GM19452 (cell line): ENCODE data around the gene SREBF1.
A peak's percentile ranks its signal among the peaks of the same experiment; 100 is the strongest.

Experiments used
- ATAC-seq: cut with Tn5 transposase; IDR thresholded peaks from one replicate; pipeline ENCODE4 v1.9.1; 2021; ENCODE audit not compliant: unreplicated experiment

Gene SREBF1

GRCh38 chr17:17842111-17842876 lies 5.5 kb upstream of the SREBF1 start:
- ATAC-seq: no peak

DNA sequence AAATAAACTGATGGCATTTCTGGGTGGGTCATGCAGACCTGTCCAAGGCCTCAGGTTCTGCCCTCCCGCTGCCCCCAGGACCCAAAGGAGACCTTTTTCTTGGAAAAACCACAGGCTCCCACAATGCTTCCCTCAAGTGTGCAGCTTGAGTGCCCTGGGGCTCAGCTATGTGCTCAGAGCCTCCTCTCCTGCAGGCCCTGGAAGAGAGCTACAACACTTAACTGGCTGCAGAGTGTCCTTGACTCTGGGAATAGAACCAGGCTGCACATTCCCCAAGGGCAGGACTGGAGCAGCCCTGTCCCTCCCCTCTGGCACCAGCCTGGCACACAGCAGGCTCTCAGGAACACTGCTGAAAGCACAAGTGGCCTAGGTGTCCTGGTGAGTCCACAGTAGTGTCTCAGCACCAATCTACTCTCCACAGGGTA lies 4.8 kb upstream of the SREBF1 start:
- ATAC-seq: no peak

DNA sequence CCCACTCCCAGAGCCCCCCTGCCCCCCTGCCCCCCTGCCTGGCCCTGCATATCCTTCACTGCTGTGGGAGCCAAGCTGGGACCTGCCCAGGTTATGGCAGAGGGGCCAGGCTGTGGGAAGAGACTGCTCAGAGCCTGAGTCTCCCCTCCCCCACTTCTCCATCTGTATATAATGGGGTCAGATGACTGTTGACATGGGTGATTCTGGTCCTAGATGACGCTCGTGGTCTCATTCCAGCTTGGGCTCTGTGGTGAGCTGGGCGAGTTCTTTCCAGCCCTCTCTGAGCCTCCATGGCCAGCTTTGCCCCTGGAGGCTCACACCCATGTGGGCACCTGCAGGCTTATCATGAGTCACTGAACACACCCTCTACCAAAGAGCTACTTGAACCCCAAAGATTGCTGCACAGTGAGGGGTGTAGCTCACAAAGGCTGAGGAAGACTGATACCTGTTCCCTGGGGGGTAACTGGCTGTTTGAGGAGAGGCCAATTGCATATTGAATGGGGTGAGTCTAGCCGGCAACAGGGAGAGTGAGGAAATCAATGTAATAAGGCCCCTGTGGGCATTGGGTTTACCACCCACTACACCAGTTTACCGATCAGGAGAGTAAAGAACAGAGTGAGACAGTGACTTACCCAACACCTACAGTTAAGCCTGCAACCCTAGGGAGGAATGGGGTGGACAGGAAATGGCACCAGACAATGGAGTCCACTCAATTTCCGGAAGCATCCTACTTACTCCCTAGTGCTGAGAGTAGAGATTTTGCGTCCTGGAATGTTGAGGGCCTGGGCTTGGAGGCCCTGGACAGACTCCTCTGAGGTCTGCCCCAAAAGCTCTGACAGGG lies 4.2 kb upstream of the SREBF1 start:
- no peak for ATAC-seq

- peak; percentile 64 for ATAC-seq
Measured at GRCh38 chr17:17839791-17840707, 3.3 kb upstream of the SREBF1 start.

GRCh38 chr17:17837966-17838962 lies 1.5 kb upstream of the SREBF1 start:
- no peak for ATAC-seq

GRCh38 chr17:17837380-17837821 lies 615 bp upstream of the SREBF1 start:
- no peak for ATAC-seq

DNA sequence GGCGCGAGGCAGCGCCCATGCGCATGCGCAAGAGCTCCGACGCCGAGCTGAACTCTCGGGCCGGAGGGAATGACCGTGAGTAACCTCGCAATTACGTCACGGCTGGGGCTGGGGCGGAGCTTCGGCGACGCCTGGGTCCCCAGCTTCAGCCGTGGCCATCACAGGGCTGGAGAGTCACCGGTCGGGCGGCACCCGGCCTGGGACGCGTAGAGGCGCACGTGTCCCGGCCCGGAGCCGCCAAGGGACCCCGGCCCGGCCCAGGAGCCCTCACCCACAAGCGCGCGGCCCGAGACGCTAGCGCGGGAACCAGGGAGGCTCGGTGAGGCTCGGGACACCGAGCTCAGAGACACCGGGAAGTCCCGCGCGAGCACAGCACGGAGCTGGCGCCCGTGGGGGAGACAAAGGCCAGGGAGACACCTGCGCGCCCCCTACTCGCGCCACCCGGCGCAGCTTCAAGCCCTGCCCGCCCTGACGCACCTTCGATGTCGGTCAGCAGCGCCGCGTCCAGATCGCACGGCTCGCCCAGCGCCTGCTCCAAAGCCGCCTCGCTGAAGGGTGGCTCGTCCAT lies 452 bp downstream of the SREBF1 start:
- peak; percentile 65 for ATAC-seq

DNA sequence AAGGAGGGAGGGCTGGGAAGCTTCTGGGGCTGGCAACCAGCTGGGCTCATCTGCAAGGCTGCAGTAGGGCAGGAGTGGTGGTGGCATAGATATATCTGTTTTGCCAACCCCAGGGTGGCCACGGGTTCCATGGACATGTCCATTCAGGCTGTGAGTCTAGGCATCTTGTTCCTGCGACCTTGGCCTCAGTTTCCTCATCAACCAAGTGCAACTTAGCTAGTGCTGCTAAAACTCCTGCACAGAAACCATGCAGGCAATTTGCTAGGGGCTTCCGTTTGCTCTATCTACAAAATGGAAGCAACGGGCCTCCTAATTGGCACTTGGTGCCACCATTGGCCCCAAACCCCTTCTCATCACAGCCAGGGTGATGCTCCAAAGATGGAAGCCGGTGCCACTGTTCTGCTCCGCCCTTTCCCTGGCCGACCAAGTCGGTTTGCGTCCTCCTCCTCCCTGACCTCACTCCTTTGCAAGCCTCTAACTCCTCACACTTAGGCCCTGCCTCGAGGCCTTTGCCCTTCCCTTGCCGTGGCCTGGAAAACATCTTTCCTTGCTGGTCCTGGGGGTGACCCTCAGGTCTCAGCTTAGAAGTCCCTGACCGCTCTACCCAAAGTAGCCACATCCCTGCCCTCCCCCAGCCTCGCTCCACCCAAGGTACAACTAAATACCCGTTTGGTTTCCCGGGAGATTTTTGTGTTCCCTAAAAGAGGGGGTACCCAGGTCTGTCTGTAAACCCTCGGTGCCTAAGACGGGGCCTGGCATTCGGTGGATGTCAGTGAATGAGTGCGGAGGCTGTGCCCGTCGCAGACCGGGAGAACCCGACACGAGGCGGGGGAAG lies 1.2 kb downstream of the SREBF1 start:
- no peak for ATAC-seq

DNA sequence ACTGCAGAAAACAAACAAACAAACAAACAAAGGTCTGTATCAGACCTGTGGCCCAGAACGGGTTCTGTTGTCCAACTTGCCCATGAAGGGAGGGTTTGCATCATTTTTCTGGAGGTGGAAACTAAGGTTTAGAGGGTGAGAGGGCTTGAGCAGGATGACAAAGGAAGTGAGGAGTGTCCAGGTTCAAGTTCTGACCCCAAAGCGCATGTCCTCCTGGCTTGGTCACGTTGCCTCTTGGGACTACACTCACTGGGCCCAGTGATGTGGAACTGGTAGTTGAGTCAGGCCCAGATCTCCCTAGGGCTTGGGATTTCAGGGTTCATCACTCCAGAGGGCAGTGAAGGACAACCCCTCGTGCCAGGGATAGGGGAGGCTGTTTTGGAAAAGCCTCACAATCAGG lies 1.8 kb downstream of the SREBF1 start:
- ATAC-seq: no peak

GRCh38 chr17:17833658-17834357 lies 3.0 kb downstream of the SREBF1 start:
- ATAC-seq: no peak

GRCh38 chr17:17832032-17832363 lies 4.8 kb downstream of the SREBF1 start:
- no peak for ATAC-seq

GRCh38 chr17:17831208-17832031 lies 5.4 kb downstream of the SREBF1 start:
- no peak for ATAC-seq

GRCh38 chr17:17830740-17831207 lies 6.0 kb downstream of the SREBF1 start:
- ATAC-seq: no peak

DNA sequence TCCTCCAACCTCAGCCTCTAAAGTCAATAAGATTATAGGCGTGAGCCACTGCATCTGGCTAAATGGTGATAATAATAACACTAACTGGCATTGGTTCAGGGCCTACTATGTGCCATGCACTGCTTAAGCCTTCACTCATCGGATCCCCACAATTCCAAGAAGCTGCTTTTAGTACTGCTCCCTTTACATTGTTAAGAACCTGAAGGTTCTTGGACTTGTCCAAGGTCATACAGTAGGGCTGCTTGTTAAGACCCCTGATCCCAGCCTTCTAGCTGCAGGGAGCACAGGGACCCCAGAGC lies 6.6 kb downstream of the SREBF1 start:
- no peak for ATAC-seq

DNA sequence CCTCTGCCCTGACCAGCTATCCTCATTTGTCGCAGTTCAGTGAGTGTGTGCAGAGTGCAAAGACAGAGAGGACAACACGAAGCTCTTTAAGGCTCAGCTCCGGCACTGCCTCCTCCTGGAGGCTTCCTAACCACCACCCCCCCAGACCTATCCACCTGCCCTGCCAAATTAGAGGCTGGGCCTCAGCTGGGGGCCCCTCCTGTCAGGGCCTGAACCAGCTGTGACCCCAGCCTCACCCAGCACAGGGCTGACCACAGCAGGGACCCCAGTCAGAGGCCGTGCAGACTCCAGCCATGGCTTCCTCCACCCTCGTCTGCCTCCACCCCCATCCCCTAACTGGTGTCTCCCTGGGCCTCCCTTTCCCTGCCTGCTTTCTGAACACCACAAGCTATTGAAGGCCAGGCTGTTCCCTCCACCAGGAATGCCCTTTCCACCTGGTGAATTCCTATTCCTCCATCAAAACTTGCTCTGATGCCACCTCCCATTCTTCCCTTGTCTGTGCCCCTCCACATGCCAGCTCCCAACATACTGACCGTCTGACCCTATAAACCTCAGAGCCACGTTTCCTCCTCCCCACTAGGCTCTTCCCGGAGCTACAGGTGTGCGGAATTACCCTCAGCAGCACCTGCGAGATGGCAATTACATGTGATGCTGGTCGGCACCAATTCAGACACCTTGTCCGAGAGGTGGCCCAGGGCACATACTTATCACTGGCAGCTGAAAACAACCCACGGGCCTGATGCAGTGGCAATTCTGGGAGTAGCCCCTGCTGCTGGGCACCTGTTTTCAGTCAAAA lies 8.8 kb downstream of the SREBF1 start:
- no peak for ATAC-seq

DNA sequence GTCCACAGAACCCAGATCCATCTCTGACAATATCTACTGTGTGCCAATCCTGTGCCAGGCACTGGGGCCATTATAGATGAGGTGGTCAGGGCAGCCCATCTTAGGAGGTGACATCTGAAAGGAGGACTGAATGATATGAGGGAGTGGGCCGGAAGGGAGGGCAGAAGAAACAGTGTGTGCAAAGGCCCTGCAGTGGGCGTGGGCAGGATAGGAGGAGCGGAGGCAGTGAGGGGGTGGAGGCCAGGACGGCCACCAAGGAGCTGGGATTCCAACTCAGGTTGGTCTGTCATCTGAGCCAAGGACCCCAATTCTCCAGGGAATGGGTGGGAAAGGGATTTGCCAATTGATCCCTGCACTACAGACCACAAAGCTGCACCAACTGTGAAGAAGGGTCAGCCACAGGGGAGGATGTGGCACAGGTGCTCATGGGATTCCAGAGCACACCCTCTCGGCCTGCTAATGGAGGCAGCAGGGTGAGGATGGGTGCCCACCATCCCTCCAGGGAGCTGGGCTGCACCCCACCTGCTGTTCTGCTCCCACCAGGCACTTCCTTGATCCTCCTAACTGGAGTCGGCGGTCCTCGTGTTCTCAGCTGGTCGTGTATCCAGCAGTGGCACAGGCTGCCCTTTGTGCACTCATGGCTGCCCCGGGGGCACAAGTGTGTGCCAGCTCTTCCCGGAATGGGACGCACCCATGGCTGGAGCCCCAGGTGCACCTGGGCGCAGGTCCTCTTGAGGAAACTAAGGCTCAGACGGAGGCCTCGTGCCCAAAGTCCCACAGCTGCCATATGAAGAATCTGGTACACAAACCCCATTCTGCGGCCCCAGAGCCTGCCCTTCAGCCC lies 9.6 kb downstream of the SREBF1 start:
- no peak for ATAC-seq
